ENCODE results near the gene STUM.
A peak's percentile ranks its signal among the peaks of the same experiment; 100 is the strongest.

Gene STUM

DNA sequence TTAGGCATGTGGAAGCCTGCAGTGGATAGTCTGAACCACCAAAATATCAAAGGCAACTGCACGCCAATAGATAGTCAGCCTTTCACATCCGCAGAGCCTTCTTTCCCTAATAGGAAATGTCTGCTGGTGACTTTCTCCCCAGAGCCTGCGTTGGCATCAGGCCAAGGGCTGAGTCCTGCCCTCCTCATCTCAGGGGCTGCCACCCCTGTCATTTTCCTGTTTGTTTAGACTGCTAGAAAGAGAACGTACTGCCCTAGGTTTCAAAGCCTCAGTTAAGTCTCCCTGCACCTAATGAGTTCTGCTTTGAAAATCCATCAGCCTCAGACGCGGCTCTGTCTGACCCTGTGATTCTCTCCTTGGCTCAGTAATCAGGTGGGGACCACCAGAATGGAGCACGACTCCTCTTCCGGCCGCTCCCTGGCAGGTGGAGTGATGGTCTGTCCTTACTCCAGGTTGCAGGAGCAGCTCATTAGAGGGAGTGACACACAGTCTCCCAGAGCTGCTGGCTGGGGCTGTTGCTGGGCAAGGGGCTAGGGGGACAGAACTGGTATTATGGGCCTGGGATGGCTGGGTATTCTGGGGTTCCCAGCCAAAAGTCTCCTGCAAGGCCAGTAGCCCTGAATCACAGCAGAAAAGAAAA, 27.3 kb downstream of the STUM start:
- peak overlapping the region; percentile 81 for H3K27ac ChIP-seq (ENCODE audit: low read depth, low read length)
- no peaks in the 10 kb centered on the region for H3K36me3 ChIP-seq (ENCODE audit: insufficient read depth, low read length)
- no peaks in the 10 kb centered on the region for H3K9me3 ChIP-seq (ENCODE audit: low read length)
- H3K4me3 ChIP-seq (ENCODE audit: low read depth in 1 of 2, low read length in 2 of 2), result no peak overlapping the region
- H3K4me1 ChIP-seq (ENCODE audit: insufficient read depth, low read length), result peaks cover 34% of the 10 kb centered on the region
- no peak overlapping the region for H3K9ac ChIP-seq (ENCODE audit: low read length)
- H3K27me3 ChIP-seq (ENCODE audit: control insufficient read depth in 1 of 2, insufficient read depth in 2 of 2, low read length in 2 of 2), result no peaks in the 10 kb centered on the region

DNA sequence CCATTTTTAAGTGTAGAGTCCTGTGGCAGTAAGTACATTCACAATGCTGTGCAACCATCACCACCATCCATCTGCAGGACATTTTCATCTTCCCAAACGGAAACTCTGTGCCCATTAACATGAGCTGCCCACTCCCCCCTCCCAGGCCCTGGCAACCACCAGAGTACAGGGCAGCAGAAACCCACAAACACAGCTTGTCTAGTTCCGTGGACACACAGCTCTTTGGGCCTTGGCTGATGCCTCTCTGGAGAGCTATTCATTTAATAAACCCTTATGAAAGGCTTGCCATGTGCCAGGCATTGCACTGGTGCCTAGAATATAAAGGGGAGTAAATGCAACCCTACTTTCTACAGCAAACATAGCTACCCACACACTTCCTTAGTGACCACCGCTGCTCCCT, 28.0 kb downstream of the STUM start:
- peaks cover 34% of the 10 kb centered on the region for H3K4me1 ChIP-seq (ENCODE audit: insufficient read depth, low read length)
- no peaks in the 10 kb centered on the region for H3K9me3 ChIP-seq (ENCODE audit: low read length)
- H3K9ac ChIP-seq (ENCODE audit: low read length), result no peak overlapping the region
- no peak overlapping the region for H3K4me3 ChIP-seq (ENCODE audit: low read depth in 1 of 2, low read length in 2 of 2)
- H3K27ac ChIP-seq (ENCODE audit: low read depth, low read length), result peak overlapping the region; percentile 62
- H3K27me3 ChIP-seq (ENCODE audit: control insufficient read depth in 1 of 2, insufficient read depth in 2 of 2, low read length in 2 of 2), result no peaks in the 10 kb centered on the region
- H3K36me3 ChIP-seq (ENCODE audit: insufficient read depth, low read length), result no peaks in the 10 kb centered on the region

DNA sequence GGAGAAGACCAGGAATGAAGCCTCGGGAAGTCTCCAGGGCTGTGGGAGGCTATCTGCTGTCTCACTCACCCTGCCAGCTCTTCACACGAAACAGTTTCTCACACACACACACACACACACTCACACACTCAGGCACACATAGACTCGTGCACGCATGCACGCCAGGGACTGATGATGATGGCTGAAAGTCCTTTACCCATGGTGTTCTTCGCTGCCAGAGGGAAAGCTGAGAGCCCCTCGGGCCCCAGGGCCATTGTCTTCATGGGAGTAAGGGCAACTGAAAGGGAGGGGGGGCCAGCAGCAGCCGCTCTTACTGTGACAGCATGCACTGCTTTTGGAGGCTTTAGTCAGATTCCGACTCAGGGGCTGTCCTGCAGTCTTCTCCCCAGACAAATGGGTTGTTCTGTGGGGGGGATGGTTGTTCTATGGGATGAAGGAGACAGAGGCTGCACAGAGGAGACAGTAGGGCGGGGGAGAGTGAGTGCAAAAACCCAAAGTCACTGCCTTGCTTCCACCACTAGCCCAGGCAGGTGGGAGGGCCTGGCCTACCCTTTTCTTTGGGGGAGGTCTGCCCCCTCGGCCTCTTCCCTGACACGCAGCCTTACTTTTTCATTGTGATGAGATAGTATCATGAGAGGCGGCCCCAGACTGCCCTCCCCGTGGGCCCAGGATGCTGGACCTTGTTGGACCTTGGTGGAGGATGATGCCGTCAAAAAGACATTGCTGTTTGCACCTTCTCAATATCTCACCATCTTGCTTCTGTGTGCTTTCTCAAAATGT, 29.0 kb downstream of the STUM start:
- Histone ChIP-seq H3K27ac (ENCODE audit: low read depth, low read length) (no peak overlapping the region), H3K9ac (ENCODE audit: low read length) (no peak overlapping the region), H3K36me3 (ENCODE audit: insufficient read depth, low read length) (no peaks in the 10 kb centered on the region), H3K4me3 (ENCODE audit: low read depth in 1 of 2, low read length in 2 of 2) (no peak overlapping the region), H3K27me3 (ENCODE audit: control insufficient read depth in 1 of 2, insufficient read depth in 2 of 2, low read length in 2 of 2) (no peaks in the 10 kb centered on the region), H3K4me1 (ENCODE audit: insufficient read depth, low read length) (peaks cover 27% of the 10 kb centered on the region), H3K9me3 (ENCODE audit: low read length) (no peaks in the 10 kb centered on the region)

DNA sequence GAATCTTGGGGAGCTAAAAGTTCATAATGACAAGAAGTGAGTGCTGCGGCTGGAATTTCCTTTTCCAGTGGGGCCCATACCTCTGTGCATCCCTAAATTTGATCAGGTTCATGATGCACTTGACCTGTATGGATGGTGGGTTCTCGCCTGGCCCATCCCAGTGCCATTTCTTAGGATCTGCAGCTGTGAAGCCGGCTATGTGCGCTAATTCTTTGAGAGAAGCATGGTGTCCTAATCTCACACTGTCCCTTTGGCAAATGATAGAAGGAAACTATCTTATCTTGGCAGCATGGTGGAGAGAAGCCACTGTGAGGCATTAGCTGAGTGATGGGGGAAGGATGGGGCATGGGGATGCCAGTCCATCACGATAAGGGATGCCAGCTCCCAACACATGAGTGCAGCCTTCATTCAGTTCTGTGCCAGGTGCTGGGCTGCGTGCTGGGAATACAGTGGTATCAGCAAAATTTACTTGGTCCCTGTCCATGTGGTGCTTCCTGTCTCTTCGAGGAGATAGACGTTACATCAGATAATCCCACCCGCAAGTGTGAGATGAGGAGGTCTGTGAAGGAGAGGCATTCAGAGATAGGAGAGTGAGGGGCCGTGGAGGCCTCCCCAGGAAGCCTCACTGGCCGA, 30.5 kb downstream of the STUM start:
- Histone ChIP-seq H3K9me3 (ENCODE audit: low read length) (no peaks in the 10 kb centered on the region), H3K9ac (ENCODE audit: low read length) (no peak overlapping the region), H3K4me3 (ENCODE audit: low read depth in 1 of 2, low read length in 2 of 2) (no peak overlapping the region), H3K27ac (ENCODE audit: low read depth, low read length) (no peak overlapping the region), H3K4me1 (ENCODE audit: insufficient read depth, low read length) (peaks cover 26% of the 10 kb centered on the region), H3K27me3 (ENCODE audit: control insufficient read depth in 1 of 2, insufficient read depth in 2 of 2, low read length in 2 of 2) (no peaks in the 10 kb centered on the region), H3K36me3 (ENCODE audit: insufficient read depth, low read length) (no peaks in the 10 kb centered on the region)

DNA sequence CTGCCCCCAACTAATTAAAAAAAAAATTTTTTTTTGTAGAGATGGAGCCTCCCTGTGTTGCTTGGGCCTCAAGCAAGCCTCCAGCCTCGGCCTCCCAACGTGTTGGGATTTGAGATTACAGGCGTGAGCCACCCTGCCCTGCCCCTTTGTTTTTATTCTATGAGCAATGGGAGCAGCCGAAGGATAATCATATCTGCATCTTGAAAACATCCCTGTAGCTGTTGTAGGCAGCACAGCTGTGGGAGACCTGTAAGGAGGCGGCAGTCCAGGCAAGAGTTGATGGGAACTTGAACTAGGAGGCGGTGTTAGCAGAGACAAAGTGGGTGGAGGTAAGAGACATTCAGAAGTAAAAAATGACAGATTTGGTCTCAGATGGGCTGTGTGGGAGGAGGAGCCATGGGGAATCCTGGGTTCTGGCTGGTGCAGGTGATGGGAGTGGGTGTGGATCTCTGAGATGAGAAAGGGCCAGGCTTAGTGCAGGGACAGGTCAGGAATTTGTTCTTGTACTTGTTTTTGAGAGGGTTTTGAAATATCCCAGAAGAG, 31.3 kb downstream of the STUM start:
- Histone ChIP-seq H3K36me3 (ENCODE audit: insufficient read depth, low read length) (no peaks in the 10 kb centered on the region), H3K27ac (ENCODE audit: low read depth, low read length) (no peak overlapping the region), H3K9ac (ENCODE audit: low read length) (no peak overlapping the region), H3K4me1 (ENCODE audit: insufficient read depth, low read length) (peaks cover 26% of the 10 kb centered on the region), H3K9me3 (ENCODE audit: low read length) (no peaks in the 10 kb centered on the region), H3K27me3 (ENCODE audit: control insufficient read depth in 1 of 2, insufficient read depth in 2 of 2, low read length in 2 of 2) (no peaks in the 10 kb centered on the region), H3K4me3 (ENCODE audit: low read depth in 1 of 2, low read length in 2 of 2) (no peak overlapping the region)

DNA sequence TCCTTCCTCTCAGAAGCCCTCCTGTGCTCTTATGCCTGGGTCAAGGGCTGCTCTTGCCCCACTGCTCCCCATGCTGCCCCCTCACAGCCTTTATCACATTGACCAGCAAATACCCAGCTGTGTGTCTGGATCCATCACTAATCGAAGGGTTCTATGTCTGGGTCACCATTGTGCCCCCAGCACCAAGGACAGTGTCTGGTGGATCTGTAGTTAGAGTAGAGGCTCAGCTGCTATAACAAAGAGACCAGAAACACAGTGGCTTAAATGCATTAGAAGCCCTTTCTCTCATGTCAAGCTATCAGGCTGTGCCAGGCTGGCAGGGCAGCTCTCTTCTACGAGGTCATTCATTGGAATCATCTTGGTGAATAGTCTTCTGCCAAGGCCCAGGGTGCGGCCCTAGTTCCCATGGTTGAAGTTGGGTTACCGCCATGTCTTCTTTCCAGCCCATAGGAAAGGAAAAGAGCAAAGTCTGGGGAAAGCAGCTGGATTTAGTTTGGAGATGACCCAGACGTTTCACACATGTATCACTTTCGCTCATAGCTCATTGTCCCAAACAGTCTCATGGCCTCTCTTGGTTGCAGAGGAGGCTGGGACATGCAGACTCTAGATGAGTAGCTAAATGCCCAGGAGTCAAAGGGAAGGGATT, 32.2 kb downstream of the STUM start:
- Histone ChIP-seq H3K9me3 (ENCODE audit: low read length) (no peaks in the 10 kb centered on the region), H3K9ac (ENCODE audit: low read length) (no peak overlapping the region), H3K27me3 (ENCODE audit: control insufficient read depth in 1 of 2, insufficient read depth in 2 of 2, low read length in 2 of 2) (no peaks in the 10 kb centered on the region), H3K27ac (ENCODE audit: low read depth, low read length) (no peak overlapping the region), H3K4me1 (ENCODE audit: insufficient read depth, low read length) (peaks cover 17% of the 10 kb centered on the region), H3K36me3 (ENCODE audit: insufficient read depth, low read length) (no peaks in the 10 kb centered on the region), H3K4me3 (ENCODE audit: low read depth in 1 of 2, low read length in 2 of 2) (no peak overlapping the region)

DNA sequence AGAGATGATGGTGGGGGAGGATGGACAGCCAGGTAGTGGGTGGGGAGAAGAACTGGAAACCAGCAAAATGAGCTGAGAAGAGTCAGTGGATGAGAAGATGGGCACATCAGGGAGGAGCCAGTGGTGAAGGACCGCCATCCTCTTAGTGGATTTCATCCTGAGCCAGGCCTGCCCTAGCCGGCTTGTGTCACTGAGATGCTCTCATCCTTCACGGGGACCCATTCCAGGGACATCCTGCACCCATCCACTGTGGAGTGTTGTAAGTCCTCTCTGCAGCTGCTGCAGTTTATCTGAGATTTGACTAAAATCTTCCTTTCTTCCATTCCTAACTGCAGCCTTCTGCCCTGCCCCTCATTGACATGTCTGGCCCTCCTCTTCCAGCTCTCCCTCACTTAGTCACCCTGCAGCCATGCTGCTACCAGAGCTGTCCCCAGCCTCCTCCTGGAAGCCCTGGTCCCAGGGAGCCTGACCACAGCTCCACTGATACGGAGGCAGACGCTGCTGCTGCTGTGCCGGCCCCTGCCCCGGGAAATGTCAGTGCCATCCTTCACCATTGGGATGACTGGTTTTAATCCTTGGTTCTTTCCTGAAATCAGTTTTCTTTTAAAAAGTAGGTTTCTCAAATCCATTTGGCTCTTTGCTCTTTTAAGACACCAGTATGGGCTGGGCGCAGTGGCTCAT, 33.2 kb downstream of the STUM start:
- no peak overlapping the region for H3K9ac ChIP-seq (ENCODE audit: low read length)
- H3K27me3 ChIP-seq (ENCODE audit: control insufficient read depth in 1 of 2, insufficient read depth in 2 of 2, low read length in 2 of 2), result no peaks in the 10 kb centered on the region
- H3K36me3 ChIP-seq (ENCODE audit: insufficient read depth, low read length), result no peaks in the 10 kb centered on the region
- no peak overlapping the region for H3K27ac ChIP-seq (ENCODE audit: low read depth, low read length)
- H3K9me3 ChIP-seq (ENCODE audit: low read length), result no peaks in the 10 kb centered on the region
- peaks cover 6% of the 10 kb centered on the region for H3K4me1 ChIP-seq (ENCODE audit: insufficient read depth, low read length)
- H3K4me3 ChIP-seq (ENCODE audit: low read depth in 1 of 2, low read length in 2 of 2), result no peak overlapping the region

DNA sequence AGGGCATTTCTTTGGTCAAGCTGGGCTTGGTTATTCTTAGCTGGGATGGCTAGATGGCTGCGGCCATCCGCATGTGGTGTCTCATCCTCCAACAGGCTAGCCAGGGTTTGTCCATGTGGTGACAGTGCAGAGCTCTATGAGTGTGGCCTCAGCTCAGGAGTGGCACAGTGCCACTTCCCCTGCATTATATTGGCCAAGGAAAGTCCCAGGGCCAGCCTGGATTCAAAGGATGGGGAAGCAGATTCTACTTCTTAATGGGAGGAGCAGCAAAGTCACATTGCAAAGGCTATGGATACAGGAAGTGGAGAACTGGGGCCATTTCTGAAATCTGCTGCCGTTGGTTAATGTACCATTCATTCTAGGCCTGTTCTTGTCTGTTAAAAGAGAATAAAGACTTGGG, 34.4 kb downstream of the STUM start:
- Histone ChIP-seq H3K9me3 (ENCODE audit: low read length) (no peaks in the 10 kb centered on the region), H3K27ac (ENCODE audit: low read depth, low read length) (no peak overlapping the region), H3K4me1 (ENCODE audit: insufficient read depth, low read length) (no peaks in the 10 kb centered on the region), H3K4me3 (ENCODE audit: low read depth in 1 of 2, low read length in 2 of 2) (no peak overlapping the region), H3K27me3 (ENCODE audit: control insufficient read depth in 1 of 2, insufficient read depth in 2 of 2, low read length in 2 of 2) (no peaks in the 10 kb centered on the region), H3K36me3 (ENCODE audit: insufficient read depth, low read length) (no peaks in the 10 kb centered on the region), H3K9ac (ENCODE audit: low read length) (no peak overlapping the region)

DNA sequence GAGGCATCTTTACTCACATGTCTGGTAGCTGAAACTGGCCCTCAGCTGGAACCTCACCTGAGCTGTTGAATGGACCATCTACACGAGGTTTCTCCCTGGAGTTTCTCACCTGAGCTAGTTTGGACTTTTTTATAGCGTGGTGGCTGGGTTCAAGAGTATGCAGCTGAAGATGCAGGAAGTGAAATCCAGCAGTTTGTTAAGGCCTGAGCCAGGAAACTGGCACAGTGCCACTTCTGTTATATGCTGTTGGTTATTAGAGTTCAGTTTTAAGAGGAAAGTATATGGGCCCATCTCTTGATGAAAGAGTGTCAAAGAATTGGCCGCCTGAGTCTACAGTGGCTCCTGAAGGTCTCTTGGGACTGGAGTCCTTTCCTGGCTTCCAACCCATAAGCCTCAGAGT, 35.6 kb downstream of the STUM start:
- H3K4me3 ChIP-seq (ENCODE audit: low read depth in 1 of 2, low read length in 2 of 2), result no peak overlapping the region
- no peaks in the 10 kb centered on the region for H3K27me3 ChIP-seq (ENCODE audit: control insufficient read depth in 1 of 2, insufficient read depth in 2 of 2, low read length in 2 of 2)
- no peaks in the 10 kb centered on the region for H3K4me1 ChIP-seq (ENCODE audit: insufficient read depth, low read length)
- H3K27ac ChIP-seq (ENCODE audit: low read depth, low read length), result no peak overlapping the region
- H3K9me3 ChIP-seq (ENCODE audit: low read length), result no peaks in the 10 kb centered on the region
- no peaks in the 10 kb centered on the region for H3K36me3 ChIP-seq (ENCODE audit: insufficient read depth, low read length)
- no peak overlapping the region for H3K9ac ChIP-seq (ENCODE audit: low read length)

DNA sequence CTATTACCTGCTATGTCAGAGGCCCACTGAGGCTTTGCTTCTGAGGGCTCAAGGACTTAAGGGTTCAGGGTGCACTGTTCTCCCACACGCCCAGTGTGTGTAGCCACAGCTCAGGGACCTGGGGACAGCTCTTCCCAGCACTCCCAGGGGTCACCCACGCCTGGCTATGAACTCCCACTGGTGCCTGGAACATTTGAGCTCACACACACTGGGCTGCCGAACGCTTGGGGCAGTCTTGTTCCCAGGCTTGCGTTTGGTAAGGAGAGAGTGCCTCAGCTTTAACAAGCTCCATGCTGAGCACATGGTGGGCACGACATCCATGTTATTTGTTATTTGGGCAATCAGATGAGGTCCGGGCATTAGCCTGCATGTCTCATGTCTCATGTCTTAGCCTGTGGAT, 37.6 kb downstream of the STUM start:
- H3K4me1 ChIP-seq (ENCODE audit: insufficient read depth, low read length), result no peaks in the 10 kb centered on the region
- no peaks in the 10 kb centered on the region for H3K36me3 ChIP-seq (ENCODE audit: insufficient read depth, low read length)
- no peak overlapping the region for H3K9ac ChIP-seq (ENCODE audit: low read length)
- no peaks in the 10 kb centered on the region for H3K27me3 ChIP-seq (ENCODE audit: control insufficient read depth in 1 of 2, insufficient read depth in 2 of 2, low read length in 2 of 2)
- H3K9me3 ChIP-seq (ENCODE audit: low read length), result no peaks in the 10 kb centered on the region
- no peak overlapping the region for H3K27ac ChIP-seq (ENCODE audit: low read depth, low read length)
- no peak overlapping the region for H3K4me3 ChIP-seq (ENCODE audit: low read depth in 1 of 2, low read length in 2 of 2)

All from muscle layer of colon (tissue), 2 donors.